CD4-positive, alpha-beta T cell treated with Interleukin-4 for 4 hours (primary cell): ENCODE data around the gene TMEFF1.

Source experiments
- DNase-seq: peaks from one replicate; pipeline ENCODE4 v3.0.0-alpha.2; 2020

TMEFF1 gene

GRCh38 chr9:100448266-100448665 is 24.7 kb upstream of the TMEFF1 start:
- DNase-seq, result no peak

DNA sequence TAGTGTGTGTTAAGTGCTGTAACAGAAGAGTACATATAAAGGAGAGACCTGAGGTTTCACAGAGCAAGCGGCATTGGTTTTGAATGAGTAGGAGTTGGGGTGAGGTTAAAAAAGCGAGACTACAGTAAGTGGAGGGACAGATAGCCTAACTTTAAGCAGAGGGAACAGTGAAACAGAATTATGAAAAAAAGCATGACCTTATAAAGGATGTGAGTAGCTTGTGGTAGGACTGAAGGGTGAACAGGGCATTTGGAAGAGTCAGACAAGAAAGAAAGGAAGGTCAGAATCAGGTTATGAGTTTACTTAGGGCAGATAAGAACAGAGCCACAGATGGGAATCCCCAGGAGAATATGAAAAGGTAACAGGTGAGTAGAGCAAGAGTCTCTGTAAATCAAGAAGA is 23.5 kb upstream of the TMEFF1 start:
- DNase-seq, result no peak

- DNase-seq, result no peak
Observed at GRCh38 chr9:100452894-100453293, 20.1 kb upstream of the TMEFF1 start.

DNA sequence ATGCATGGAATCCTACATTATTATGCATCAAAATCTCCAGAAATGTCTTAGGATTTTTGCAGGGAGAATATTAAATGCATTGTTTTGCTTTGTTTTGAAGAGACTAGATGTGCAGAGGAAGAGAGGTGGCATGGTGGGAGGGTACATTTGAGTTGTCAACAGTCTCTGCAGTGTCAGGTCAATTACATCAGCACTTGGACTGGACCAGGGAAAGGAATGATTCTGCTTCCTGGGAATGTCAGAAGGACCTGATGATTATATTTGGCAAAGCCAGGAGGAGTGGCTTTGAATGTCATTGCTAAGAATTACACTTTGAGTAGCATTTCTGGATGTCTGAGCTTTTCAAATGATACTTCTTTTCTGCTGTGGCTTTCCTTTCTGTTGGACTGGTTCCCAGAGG is 17.5 kb upstream of the TMEFF1 start:
- no peak for DNase-seq

- DNase-seq, result no peak
Observed at GRCh38 chr9:100457517-100457916, 15.4 kb upstream of the TMEFF1 start.

GRCh38 chr9:100459963-100460362 is 13.0 kb upstream of the TMEFF1 start:
- DNase-seq, result no peak

- no peak for DNase-seq
Observed at GRCh38 chr9:100465274-100465673, 7.7 kb upstream of the TMEFF1 start.

DNA sequence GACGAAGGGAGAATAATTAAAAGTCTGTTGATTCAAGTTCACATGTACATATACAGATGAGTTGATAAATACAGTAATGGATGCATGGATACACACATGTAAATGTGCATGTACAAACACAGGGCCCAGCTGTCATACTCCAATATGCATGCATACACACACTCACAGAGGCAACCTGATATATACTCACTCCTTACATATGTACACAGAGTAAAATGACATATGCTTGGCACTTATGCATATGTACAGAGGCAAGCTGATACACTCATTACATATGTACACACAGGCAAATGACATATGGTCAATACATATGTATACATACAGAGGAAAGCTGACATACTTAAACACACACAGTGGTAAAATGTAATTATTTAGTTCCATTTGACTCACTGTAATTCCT is 7.2 kb upstream of the TMEFF1 start:
- DNase-seq, result no peak

DNA sequence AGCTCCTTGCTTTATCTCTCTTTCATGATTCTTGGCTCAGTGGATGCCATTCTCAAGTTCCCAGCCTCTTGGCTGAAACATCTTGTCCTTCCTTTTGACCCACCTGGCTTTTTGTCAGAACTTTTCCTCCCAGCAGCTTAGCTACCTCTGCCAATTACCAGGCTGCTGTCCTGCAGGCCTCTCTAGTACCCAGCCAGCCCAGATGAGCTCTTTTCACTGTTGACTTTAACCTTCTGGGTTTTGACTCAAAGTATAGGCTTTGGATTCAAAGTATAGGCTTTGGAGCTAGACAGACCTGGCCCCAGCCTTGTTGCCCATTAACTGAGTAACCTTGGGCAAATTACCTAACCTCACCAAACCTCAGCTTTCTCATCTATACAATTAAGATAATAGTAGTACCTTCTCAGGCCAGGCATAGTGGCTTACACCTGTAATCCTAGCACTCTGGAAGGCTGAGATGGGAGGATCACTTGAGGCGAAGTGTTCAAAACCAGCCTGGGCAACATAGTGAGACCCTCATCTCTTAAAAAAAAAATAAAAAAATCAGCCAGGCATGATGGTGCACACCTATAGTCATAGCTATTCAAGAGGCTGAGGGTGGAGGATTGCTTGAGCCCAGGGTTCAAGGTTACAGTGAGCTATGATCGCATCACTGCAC is 6.6 kb upstream of the TMEFF1 start:
- DNase-seq, result no peak

DNA sequence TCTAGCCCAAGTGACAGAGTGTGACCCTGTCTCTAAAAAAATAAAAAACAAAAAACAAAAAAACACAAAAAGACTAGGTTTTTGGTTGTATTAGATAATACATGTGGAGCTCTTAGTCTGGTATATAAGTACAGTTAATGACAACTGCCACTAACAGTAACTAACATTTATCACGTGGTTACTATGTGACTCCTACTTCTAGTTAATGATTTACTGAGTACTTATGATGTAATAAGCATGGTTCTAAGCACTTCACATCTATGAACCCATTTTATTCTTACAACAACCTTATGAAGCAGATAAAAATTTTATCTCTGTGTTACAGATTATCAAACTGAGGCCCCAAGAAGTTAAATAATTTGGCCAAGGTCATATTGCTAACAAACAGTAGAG is 6.1 kb upstream of the TMEFF1 start:
- DNase-seq, result no peak

GRCh38 chr9:100468041-100468440 is 4.9 kb upstream of the TMEFF1 start:
- no peak for DNase-seq

DNA sequence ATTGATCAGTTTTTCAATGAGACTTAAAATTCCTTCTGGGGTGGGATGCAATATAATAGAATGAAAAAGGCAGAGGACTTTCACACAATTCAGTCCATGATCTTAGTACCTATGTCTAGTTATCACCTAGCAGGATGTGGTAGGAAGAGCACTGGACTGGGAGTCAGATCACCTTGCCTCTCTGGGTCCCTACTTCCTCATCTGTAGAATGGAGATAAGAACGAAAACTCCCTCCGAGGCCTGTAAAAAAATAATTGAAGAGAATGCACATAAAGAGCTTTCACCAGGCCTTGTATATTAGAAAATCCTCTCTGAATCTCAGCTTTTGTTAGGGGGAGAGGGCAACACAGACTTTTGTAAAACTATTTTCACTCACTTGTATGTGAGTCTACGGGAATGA is 681 bp upstream of the TMEFF1 start:
- no peak for DNase-seq

DNA sequence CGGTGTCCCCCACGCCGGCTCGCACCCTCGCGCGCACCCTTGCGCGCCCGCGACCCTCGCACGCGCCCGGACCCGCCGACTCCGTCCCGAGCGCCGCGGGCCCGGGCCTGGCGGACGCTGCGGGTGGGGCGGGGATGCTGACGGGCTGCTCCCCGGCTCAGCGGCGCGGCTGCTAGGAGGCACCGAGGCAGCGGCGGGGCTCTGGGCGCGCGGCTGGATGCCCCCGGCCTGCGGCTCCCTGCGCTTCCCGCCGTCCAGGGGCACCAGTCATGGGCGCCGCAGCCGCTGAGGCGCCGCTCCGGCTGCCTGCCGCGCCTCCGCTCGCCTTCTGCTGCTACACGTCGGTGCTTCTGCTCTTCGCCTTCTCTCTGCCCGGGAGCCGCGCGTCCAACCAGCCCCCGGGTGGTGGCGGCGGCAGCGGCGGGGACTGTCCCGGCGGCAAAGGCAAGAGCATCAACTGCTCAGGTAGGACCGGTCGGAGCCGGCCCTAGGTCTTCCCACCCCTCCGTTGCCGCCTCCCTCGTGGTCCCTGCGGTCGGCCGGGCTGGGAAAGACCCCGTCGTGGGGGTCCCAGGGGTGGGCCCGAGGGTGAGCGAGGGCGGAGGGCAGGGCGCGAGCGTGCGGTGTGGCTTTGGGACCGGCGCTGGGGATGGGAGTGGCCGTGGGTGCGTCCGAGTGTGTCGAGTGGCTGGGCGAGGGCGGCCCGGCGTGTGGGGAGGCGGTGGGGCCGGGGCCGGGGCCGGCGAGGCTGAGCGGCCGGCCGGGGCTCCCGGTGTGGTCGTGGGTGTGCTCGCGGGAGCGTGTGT is 530 bp downstream of the TMEFF1 start:
- DNase-seq, result no peak

- no peak for DNase-seq
Observed at GRCh38 chr9:100474082-100474923, 1.4 kb downstream of the TMEFF1 start.

DNA sequence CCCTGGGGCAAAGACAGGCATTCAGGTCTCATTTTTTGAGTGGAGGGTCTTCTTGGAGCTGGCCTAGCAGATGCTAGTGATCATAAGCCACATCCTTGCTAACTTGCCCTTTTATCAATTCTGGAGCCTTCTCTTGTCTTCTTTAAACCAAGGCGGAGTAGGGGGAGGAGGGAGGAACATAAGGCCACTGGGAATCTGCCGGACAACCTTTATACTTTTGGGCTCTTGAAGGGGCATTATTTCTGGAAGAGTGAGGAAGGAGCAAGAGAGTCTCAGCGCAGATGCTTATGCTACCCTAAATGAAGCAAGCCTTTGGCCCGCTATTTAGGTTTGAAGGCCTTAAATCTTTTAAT is 2.0 kb downstream of the TMEFF1 start:
- DNase-seq, result no peak

DNA sequence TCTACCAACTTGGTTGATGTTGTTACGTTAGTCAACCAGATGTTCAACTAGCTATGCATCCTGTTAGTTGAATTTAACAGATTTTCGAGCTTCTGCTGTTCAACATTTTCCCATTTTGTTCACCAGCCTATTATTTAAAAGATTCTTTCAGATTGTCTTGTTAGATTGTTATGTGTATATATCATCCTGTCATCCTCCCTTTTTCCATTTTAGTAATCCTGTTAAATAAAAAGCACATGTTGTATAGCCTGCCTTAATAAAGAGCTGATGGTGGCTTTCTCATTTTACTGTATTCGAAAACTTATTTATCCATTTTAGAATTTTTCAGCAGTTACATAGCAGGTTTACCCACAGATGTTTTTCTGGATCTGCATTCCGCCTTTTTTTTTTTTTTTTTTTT is 4.3 kb downstream of the TMEFF1 start:
- DNase-seq, result no peak

GRCh38 chr9:100478192-100478591 is 5.2 kb downstream of the TMEFF1 start:
- DNase-seq, result no peak

GRCh38 chr9:100479820-100480219 is 6.9 kb downstream of the TMEFF1 start:
- DNase-seq, result no peak

DNA sequence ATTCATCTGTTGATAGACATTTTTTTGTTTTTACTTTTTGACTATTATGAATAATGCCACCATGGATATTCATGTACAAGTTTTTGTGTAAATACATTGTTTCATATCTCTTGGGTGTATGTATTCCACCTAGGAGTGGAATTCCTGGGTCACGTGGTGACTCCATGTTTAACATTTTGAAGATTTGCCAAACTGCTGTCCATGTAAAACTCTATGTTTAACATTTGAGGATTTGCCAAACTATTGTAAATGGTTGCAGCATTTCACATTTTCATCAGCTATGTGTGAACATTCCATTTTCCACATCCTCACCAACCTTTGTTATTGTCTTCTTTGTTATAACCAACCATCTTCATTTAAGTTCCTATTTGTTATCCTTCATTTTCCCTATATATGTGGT is 12.2 kb downstream of the TMEFF1 start:
- DNase-seq, result no peak

- DNase-seq, result no peak
Observed at GRCh38 chr9:100486479-100487176, 13.7 kb downstream of the TMEFF1 start.

- DNase-seq, result no peak
Observed at GRCh38 chr9:100488177-100488576, 15.2 kb downstream of the TMEFF1 start.

DNA sequence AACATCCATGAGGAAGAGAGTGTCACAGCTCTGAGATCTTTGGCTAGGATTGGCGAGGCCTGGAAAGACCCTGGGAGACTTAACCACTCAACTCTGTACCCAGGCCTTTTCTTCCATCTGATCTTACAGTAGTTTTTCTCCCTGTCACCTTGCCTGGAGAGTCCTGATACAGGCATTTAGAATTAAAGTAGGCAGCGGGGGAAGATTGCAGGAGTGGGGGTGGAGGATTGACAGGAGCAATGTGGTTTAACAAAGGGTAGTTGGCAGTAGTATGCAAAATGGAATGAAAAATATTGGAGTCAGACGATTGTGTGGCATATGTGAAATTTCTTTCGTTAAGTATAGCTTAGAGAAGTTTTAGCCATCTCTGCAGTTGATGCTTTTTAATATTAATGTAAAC is 16.9 kb downstream of the TMEFF1 start:
- no peak for DNase-seq

GRCh38 chr9:100492952-100493351 is 20.0 kb downstream of the TMEFF1 start:
- DNase-seq, result no peak
